ENCODE measurements around the gene TNS2. TPM values are rescaled to one million over a fixed set of nuclear protein-coding genes. Genes with fewer than 3 reads are reported as not detected.

TNS2 gene
- total and polyA plus RNA-seq, 9 of the 15 experiments (the other 6 are each of a cell fraction or from before 2014, with no cell fraction given), result 0.28 to 3.1 (median 1.2) TPM; not detected in 1

GRCh38 chr12:53065975-53066931, 16.4 kb downstream of the TNS2 start (continued):
- TF ChIP-seq SPI1 (IDR thresholded peaks at IDR 0.05; ENCODE audit: borderline replicate concordance, low read depth, low read length) (peak; percentile 45; the same call in 1 of the 2 replicates), HLTF (IDR thresholded peaks at IDR 0.05) (0 out of 2 replicates have a peak, but pooled peaks have one; percentile 37), REST (IDR thresholded peaks at IDR 0.05; ENCODE audit: borderline replicate concordance) (peak; percentile 90), REST (CRISPR knock-in tag; IDR thresholded peaks at IDR 0.05; ENCODE audit: low read depth) (no peak; the same call in 1 of the 2 replicates), TEAD1 (CRISPR knock-in tag; IDR thresholded peaks at IDR 0.05) (no peak), COPS2 (conservative IDR thresholded peaks at IDR 0.05) (no peak), DEAF1 (CRISPR knock-in tag; IDR thresholded peaks at IDR 0.05) (peak; percentile 81), ATF2 (CRISPR knock-in tag; IDR thresholded peaks at IDR 0.05) (no peak)
